Measurements from ENCODE around the gene ACSM2B.
"Not testable (repeated sequence)": the region's sequence is repeated elsewhere in the genome, so short reads cannot be mapped to it uniquely, and the experiment has no call there.

ACSM2B gene

DNA sequence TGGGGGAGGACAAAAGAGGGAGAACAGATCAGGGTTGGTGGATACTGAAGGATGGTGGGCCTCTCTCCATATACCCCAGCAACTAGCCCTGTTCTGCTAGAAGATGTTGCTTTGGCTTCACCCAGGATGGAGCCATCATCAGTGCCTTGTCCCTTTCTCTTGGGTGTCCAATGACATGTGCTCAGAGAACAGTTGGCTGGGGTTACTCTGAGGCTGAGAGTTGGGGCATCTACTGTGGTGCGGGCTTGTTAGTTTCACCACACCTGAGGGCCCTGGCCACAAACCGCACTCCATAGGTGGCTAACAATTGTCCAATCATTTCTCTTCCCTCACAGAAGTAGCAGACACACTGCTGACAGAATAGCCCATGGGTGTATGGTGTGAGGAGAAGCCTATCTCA is 18.9 kb upstream of the ACSM2B start:
- not testable (repeated sequence) for DNase-seq (ENCODE audit: low read depth in 2 of 2)

DNA sequence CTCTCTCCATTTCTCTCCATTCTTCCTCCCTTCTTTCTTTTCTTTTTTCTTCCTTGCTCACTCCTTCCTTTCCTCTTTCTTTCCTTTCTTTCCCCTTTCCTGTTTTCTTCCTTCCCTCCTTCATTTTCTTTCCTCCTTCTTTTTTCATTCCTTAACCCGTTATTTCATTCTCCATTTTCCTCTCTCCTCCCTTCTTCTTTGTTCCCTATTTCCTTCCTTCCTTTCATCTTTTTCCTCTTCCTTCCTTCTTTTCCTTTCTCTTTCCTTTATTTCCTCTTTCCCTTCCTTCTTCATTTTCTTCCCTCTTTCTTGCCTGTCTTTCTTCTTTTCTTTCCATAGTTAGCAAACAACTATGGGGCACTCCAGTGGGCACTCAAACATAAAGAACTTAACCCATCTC is 16.6 kb upstream of the ACSM2B start:
- not testable (repeated sequence) for DNase-seq (ENCODE audit: low read depth in 2 of 2)

DNA sequence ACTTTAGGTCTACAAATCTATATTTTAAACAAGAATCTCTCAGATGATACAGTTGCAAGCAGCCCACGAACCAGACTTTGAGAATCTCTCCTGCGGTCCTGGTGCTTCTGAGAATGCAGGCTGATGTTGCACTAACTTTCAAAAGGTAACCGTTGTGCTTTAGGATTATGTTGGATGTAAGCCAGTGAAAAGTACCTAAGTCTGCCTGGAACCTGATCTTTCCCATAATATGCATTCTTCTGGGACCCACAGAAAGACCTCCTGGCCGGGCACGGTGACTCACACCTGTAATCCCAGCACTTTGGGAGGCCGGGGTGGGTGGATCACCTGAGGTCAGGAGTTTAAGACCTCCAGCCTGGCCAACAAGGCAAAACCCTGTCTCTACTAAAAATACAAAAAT is 13.3 kb upstream of the ACSM2B start:
- DNase-seq (ENCODE audit: low read depth in 2 of 2): not testable (repeated sequence)

DNA sequence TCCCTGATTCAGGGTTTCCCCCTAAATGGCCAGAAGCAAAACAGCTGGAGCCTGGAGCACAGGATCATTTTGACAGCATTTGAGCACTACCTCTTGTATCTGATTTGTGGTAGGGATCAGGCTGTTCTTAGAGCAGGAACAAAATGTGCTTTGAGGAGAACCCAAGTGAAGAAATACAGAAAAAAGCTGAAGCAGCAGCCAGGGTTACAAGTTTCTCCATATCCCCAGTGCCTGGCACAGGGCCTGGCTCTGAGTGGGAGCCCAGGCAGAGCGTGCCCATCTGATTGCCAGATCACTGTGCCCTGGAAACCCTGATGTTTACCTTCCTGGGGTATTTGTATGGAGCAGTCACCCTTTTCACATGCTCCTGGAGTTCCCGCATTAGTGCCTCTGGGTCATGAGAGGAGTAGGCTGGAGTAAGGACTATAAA is 11.5 kb upstream of the ACSM2B start:
- not testable (repeated sequence) for DNase-seq (ENCODE audit: low read depth in 2 of 2)

DNA sequence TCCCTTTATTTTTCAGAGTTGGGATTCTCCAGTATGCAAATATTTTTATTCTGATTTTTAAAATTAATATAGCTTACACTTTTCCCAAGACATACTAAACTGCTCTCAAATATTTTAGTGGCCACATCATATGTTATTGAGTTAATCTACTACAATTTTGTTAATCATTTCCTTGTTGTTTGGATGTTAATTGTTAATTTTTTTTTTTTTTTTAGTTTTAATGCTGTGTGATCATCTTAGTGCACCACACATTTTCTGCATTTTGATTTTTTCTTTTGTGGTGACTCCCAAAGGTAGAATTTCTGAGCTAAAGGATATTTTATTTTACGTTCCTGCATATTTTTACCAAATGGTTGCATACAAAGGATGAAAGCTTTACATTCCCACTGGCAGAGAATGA is 10.5 kb upstream of the ACSM2B start:
- not testable (repeated sequence) for DNase-seq (ENCODE audit: low read depth in 2 of 2)

DNA sequence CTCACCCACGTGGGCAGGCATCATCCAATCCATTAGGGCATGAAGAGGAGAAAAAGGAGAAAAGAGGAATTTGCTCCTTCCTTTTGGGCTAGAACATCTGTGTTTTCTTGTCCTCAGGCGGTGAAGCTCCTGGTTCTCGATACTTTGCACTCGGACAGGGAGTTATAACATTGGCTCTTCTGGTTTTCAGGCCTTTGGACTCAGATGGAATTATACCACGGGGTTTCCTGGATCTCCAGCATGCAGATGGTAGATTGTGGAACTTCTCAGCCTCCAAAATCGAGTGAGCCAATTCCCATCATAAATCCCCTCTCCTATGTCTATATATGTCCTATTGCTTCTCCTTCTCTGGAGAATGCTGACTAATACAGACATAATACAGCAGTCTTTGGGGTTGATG is 9.9 kb upstream of the ACSM2B start:
- not testable (repeated sequence) for DNase-seq (ENCODE audit: low read depth in 2 of 2)

DNA sequence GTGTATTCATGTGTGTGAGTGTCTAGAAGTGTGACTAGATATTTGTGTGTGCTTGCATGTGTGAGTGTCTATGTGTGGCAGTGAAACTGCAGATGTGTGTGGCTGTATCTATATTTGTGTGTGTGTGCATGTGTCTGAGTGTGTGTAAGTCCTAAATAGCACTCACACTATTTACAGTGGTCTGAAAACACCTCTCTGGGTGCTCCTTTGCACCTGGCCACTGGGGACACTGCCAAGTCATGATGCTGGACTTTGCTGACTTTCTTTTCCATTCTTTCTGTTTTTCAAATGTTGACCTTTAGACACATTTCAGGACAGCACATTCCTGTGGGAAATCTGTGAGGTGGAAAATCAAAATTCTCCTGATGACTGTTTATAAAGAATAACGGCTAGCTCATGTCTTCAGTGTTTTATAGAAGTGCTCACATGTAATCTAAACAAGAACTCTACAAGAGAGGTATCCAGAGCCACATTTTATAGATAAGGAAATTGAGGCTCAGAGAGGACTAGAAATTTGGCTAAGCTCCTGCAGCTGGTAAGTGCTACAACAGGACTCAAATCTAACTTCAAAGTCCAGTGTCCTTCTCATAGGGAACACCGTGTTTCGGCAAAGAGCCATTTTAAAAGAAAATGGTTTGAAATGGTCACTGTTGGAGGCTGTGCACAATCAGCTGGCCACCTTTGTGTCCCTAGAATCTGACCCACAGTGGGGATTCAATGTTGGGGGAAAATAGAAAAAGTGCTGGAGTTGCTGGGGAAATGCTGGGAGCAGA is 4.5 kb upstream of the ACSM2B start:
- not testable (repeated sequence) for DNase-seq (ENCODE audit: low read depth in 2 of 2)

DNA sequence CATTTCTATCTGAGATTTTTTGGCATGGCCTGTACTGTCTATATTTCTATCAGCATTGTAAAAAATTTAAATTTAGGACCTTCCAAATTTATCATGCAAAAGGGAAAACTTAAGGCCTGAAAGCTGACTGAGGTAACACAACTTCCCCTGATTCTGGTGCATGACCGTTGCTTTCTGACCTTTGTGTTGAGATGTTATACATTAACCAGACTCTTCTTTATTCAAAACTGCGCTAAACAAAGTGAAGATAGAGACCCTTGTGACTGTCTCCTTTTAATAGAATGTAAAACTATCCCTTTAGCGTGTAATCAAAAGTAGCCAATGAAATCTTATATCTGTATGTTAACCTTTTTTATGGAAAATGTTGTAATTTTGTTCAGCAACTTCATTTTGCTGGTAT is 1.9 kb upstream of the ACSM2B start:
- DNase-seq (ENCODE audit: low read depth in 2 of 2): not testable (repeated sequence)

DNA sequence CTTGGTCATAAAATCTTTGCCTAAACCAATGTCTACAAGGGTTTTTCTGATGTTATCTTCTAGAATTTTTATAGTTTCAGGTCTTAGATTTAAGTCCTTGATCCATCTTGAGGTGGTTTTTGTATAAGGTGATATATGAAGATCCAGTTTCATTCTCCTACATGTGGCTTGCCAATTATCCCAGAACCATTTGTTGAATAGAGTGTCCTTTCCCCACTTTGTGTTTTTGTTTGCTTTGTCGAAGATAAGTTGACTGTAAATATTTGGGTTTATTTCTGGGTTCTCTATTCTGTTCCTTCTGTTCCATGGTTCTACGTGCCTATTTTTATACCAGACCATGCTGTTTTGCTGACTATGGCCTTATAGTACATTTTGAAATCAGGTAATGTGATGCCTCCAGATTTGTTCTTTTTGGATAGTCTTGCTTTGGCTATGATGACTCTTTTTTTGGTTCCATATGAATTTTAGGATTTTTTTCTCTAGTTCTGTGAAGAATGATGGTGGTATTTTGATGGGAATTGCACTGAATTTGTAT is 7.0 kb downstream of the ACSM2B start:
- not testable (repeated sequence) for DNase-seq (ENCODE audit: low read depth in 2 of 2)

DNA sequence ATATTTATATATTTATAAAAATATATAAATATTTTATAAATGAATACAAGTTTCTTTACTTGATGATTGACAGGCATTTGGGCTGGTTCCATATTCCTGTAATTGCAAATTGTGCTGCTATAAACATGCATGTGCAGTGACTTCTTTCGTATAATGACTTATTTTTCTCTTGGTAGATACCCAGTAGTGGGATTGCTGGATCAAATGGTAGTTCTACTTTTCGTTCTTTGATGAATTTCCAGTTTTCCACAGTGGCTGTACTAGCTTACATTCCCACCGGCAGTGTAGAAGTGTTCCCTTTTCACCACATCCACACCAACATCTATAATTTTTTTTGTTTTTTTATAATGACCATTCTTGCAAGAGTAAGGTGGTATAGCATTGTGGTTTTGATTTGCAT is 7.8 kb downstream of the ACSM2B start:
- DNase-seq (ENCODE audit: low read depth in 2 of 2): no peak

DNA sequence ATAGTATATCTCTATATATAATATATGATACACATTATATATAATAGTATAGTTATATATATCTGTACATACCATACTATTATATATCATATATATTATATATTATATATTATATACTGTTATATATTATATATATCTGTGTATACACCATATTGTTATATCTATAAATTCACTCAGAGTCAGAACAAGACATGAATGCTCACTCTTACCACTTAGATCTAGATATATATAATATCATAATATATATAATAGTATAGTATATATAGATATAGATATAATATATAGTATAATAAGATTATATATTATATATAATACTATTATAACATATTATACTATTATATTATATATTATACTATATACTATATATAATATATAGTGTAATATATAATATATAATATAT is 9.3 kb downstream of the ACSM2B start:
- no peak for DNase-seq (ENCODE audit: low read depth in 2 of 2)

DNA sequence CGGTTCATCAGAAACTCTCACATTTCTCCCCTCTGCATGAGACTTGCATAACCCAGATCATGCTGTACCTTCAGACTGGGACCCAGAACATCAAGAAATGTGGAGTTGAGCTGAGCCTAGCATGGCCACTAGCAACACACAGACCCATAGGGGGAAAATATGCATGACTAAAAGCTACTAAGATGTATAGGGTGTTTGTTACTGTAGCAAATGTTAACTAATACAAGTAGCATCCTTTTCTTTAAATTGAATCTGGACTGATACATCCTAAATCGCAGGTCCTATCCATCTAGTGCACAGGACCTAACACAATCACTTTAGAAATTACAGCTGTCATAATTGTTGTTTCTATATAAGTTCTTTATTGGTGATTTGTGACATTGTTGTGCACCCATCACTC is 10.8 kb downstream of the ACSM2B start:
- DNase-seq (ENCODE audit: low read depth in 2 of 2): not testable (repeated sequence)

DNA sequence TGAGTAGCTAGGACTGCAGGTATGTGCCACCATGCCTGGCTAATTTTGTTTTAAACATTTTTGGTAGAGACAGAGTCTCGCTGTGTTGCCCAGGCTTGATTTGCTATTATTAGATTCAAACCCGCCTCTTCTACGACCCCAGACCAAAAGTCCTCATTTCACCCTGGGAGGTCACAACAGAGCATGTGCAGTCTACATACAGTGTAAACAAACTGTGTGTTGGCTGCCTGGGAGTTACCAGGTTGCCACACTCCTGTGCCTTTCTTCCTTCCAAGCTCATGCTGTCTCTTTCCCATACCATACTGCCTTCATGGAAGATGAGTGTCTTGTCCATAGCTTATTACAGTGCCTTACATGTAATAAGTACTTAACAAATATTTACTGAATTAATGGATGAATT is 11.9 kb downstream of the ACSM2B start:
- DNase-seq (ENCODE audit: low read depth in 2 of 2): not testable (repeated sequence)

DNA sequence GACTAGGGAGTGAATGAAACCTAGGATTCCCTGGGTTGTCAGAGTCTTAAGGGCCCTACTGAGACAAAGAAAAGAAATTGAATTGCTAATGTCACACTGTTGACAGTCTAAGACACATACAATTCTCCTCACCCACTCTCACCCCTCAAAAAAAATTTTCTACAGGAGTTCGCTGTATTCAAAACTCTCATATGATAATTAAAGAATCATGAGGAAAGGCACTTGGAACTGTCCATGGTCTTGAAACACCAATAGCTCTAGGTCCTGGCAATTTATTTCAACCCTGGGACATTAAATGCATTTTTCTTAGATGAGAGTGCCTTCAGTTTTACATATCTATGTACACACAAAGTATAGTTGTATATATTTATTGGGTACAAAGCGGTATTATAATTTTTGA is 20.5 kb downstream of the ACSM2B start:
- not testable (repeated sequence) for DNase-seq (ENCODE audit: low read depth in 2 of 2)

DNA sequence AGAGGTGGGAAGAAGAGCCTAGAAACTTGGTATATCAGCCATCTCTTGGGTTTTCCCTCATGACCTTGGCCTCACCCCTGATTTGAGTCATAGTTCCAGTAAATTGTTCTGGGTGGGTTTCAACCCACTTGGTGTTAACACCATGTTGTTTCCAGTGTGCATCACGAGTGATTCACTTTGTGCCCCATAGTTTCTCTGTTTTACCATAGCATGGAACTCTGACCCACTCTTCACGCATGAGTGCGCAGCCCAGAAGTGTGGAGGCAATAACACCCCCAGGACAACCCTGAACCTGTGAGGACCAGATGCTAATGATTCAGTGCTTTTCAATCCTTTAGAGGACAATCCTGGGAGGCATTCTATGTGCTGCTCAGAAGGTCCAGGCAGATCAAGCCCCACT is 21.5 kb downstream of the ACSM2B start:
- DNase-seq (ENCODE audit: low read depth in 2 of 2): not testable (repeated sequence)

DNA sequence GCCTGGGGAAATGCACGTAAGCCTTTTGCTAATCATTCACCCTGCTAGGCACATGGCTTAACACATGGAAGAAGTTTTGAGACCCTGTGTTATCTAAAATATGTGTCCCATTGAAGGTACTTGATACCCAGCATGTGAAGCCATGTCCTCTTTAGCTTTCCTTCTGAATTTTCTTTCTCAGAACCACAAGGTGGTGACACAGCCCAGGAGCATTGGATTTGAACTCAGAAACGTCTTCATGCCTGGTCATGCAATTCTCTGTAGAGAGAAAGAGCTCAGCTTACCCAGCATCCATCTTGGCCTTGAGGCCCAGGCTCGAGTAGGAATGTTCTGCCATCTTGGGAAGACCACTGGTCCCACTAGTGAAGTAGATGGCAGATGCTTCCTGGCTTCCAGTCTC is 22.7 kb downstream of the ACSM2B start:
- not testable (repeated sequence) for DNase-seq (ENCODE audit: low read depth in 2 of 2)

DNA sequence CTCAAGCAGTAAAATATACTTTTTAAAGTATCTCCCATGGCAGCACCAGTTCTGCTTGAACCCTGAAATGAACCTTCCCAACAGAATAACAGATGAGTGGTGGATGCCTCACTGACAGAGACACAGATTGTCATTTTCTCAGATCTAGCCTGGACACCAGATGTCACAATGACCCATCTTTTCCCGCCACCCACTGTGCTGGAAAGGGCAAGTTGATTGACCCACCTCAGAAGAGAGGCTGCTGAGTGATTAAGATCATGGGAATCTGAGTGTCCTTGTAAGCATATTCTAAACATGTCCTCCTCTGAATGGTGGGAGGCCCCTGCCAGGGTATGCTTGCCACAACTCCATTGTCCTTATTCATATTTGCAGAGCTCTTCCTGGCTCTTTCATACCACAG is 29.2 kb downstream of the ACSM2B start:
- not testable (repeated sequence) for DNase-seq (ENCODE audit: low read depth in 2 of 2)

DNA sequence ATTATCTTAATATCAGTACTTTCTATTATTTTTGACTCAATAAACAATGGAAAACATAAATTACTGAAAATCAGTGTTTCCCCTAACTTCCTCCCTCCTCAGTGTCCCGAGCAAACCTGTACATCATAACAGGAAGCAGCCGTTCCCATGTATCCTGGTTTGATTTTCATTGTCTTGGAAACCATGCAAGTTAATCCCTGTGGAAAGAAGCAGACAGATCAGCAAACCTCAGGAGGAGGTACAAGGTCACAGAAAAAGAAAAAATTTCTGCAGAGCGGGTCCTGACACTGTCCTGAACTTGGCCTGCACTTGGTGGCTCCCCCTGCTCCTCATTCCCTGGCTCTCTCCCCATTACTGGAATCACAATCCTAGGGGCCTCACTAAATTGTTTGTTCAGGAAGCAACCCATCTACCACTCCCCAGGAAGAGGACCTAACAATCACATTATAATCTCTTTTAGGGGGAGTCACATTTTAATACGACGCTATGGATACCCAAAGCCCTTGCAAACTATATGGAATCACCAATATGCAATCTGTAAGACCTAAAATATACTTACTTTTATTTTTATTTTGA is 29.8 kb downstream of the ACSM2B start:
- not testable (repeated sequence) for DNase-seq (ENCODE audit: low read depth in 2 of 2)

DNA sequence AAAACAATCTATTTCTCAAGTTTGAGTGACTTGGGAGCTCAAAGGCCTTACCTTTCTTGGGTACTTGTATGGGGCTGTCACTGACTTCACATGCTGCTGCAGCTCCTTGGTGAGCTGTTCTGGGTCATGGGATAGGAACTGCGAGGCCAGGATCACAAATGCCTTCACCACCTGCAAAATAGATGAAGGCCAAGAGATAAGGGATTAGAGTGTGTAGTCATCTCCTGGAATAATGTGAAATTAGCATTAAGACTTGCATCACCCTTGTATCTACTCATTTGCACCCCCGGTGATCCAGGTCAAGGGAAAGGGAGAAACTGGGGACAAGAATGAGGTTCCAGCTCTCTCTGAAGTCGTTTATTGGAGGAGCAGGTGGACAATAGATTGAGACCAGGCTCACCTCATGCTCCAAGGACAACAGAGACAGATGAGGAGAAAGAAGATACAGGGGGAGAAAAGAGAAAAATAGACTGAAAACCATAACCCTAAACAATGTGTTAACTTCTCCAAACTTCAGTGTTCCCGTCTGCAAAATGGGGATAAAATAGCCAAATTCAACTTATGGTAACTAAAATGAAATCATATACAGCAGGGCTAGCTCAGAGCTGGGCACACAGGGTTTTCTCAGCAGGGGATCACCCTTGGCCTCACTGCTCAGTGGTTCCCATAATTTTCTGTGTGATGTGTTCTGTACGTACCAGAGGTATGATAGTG is 35.4 kb downstream of the ACSM2B start:
- not testable (repeated sequence) for DNase-seq (ENCODE audit: low read depth in 2 of 2)

DNA sequence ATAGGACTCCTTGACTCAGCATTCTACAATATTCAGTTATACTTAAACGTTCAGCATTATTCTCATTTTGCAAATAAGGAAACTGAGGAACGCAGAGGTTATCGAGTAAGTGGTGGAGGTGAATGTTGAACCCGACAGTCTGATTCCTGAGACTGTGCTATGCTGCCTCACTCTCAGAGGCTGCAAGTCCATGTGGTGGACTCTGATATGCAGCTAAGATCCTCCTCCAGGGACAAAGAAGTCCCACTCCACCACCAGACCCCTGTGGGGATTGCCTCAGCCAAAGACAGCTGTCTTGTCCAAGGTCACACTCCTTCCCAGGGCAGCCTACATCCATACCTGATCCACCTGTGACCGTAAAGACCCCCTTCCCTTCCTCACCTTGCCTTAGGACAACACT is 37.5 kb downstream of the ACSM2B start:
- no peak for DNase-seq (ENCODE audit: low read depth in 2 of 2)

DNA sequence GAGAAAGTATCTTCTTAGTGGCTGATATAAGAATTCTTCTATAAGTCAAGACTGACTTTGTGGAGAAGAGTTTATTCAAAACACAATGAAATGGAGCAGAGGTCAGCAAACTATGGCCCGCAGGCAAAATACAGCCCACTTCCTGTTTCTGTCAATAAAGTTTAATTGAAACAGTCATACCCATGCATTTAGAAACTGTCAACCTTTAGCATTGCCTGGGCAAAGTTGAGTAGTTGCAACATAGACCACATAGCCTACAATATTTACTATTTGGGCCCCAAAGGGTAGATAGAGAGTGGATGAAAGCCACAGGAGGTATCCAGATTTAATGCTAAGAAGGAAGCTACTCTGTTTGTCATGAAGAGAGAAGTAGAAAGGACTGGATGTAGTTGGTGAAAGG is 38.0 kb downstream of the ACSM2B start:
- DNase-seq (ENCODE audit: low read depth in 2 of 2): no peak

DNA sequence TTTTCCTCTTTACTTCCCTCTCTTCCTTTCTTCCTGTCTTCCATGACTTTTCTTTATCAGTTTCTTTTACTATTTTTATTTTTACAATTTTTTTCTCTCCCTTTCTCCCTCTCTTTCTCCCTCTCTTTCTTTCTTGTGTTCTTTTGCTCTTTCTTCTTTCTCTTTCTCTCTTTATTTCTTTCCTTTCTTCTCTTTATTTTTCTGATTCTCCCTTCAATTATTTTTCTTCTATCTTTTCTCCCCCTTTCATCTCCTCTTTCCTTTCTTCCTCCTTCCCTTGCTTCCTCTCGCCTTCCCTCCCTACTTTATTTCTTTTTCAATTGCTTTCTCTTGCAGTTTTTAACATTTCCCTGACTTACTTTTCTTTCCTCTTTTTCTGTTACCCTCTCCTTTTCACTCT is 39.5 kb downstream of the ACSM2B start:
- not testable (repeated sequence) for DNase-seq (ENCODE audit: low read depth in 2 of 2)
